H1 (cell line): ENCODE results near the gene CCL26. TPM values are rescaled to one million over a fixed set of nuclear protein-coding genes. Genes with fewer than 3 reads are reported as not detected.
"Not testable (repeated sequence)": the region's sequence is repeated elsewhere in the genome, so short reads cannot be mapped to it uniquely, and the experiment has no call there.

Experiments
- CTCF ChIA-PET: fragments of 300-600 bp; sonication (Branson Sonifier 250); formaldehyde crosslinking; loops from one replicate; lab custom pipeline; 2021; ENCODE audit not compliant: partially characterized antibody; lab: Charles Lee
- POLR2A ChIA-PET: fragments of 300-600 bp; sonication (Branson Sonifier 250); formaldehyde crosslinking; loops from one replicate; lab custom pipeline; 2021; ENCODE audit warnings: inconsistent platforms; ENCODE audit not compliant: partially characterized antibody; lab: Charles Lee
- DNase-seq, 2 experiments: peaks; one replicate each; pipeline versions ENCODE4 v3.0.0 to v3.0.0-alpha.2; 2010 to 2022; ENCODE audit warnings: low spot score in 2 of 2, low read depth in 1 of 2, mixed read lengths in 1 of 2
- FAIRE-seq: peaks from 2 replicates; lab custom pipeline; 2011; peaks lifted over from hg19 to GRCh38; lab: Jason Lieb, UNC
- H2AFZ ChIP-seq: 2 replicates; pipeline ENCODE4 v1.8.1; 2012; ENCODE audit warnings: low read length, inconsistent platforms
- H2AK5ac ChIP-seq: 2 replicates; pipeline ENCODE4 v1.6.1; 2013; ENCODE audit warnings: low read depth, low read length
- H2BK120ac ChIP-seq: replicated peaks from 2 replicates; pipeline ENCODE3; 2013; ENCODE audit warnings: low read depth, low read length, inconsistent platforms
- H2BK12ac ChIP-seq: 2 replicates; pipeline ENCODE4 v1.6.1; 2013; ENCODE audit warnings: low read depth, low read length
- H2BK15ac ChIP-seq: 2 replicates; pipeline ENCODE4 v1.6.1; 2013; ENCODE audit warnings: low read length
- H2BK20ac ChIP-seq: 2 replicates; pipeline ENCODE4 v1.6.1; 2013; ENCODE audit warnings: low read length
- H2BK5ac ChIP-seq: 2 replicates; pipeline ENCODE4 v1.6.1; 2013; ENCODE audit warnings: low read depth, low read length
- H3K14ac ChIP-seq: 2 replicates; pipeline ENCODE4 v1.6.1; 2013; ENCODE audit warnings: inconsistent platforms; ENCODE audit not compliant: insufficient read length
- H3K18ac ChIP-seq: 2 replicates; pipeline ENCODE4 v1.6.1; 2013; ENCODE audit warnings: low read length; ENCODE audit errors: extremely low read depth
- H3K23ac ChIP-seq: 2 replicates; pipeline ENCODE4 v1.6.1; 2013; ENCODE audit warnings: inconsistent platforms; ENCODE audit not compliant: insufficient read length
- H3K23me2 ChIP-seq: 2 replicates; pipeline ENCODE4 v1.6.1; 2013; ENCODE audit warnings: low read depth, low read length
- H3K27ac ChIP-seq: 2 replicates; pipeline ENCODE4 v1.6.1; 2011; ENCODE audit warnings: low read depth, low read length, inconsistent platforms
- H3K27me3 ChIP-seq, 4 experiments: replicated peaks in 1 of 4; 1 replicate in 1 of 4; 2 replicates in 3 of 4; pipeline versions ENCODE4 v1.6.1 to v1.8.1; 2011 to 2013; ENCODE audit warnings: low read length in 3 of 4, mild to moderate bottlenecking in 3 of 4, inconsistent platforms in 2 of 4, mixed read lengths in 2 of 4, moderate library complexity in 1 of 4; ENCODE audit not compliant: control insufficient read depth in 3 of 4, insufficient read depth in 3 of 4; ENCODE audit errors: extremely low read depth in 1 of 4
- H3K36me3 ChIP-seq, 4 experiments: 2 replicates each; pipeline versions ENCODE4 v1.6.1 to v1.8.1; 2011 to 2013; ENCODE audit warnings: mild to moderate bottlenecking in 4 of 4, low read length in 3 of 4, moderate library complexity in 2 of 4, control low read depth in 1 of 4, inconsistent platforms in 1 of 4; ENCODE audit not compliant: insufficient read depth in 4 of 4, control insufficient read depth in 2 of 4
- H3K4ac ChIP-seq: replicated peaks from 2 replicates; pipeline ENCODE3; 2013; ENCODE audit warnings: low read length, low read depth, mixed read lengths, inconsistent platforms; ENCODE audit not compliant: insufficient read length
- H3K4me1 ChIP-seq, 4 experiments: replicated peaks in 1 of 4; 1 replicate in 1 of 4; 2 replicates in 3 of 4; pipeline versions ENCODE4 v1.6.1 to v1.8.1; 2011 to 2013; ENCODE audit warnings: low read length in 3 of 4, inconsistent platforms in 2 of 4, mixed read lengths in 1 of 4; ENCODE audit not compliant: insufficient read depth in 4 of 4, control insufficient read depth in 3 of 4
- H3K4me2 ChIP-seq, 2 experiments: 2 replicates each; pipeline versions ENCODE4 v1.6.1 to v1.8.1; 2011 to 2013; ENCODE audit warnings: low read depth in 2 of 2, low read length in 2 of 2, control low read depth in 1 of 2, inconsistent platforms in 1 of 2, mild to moderate bottlenecking in 1 of 2; ENCODE audit not compliant: insufficient read depth in 1 of 2
- H3K4me3 ChIP-seq, 4 experiments: fragments of 200-600, 300-600 bp in 1 of 4; sonication (generic), shearing (Covaris generic), sonication (Bioruptor Twin) in 1 of 4; 2 replicates each; pipeline versions ENCODE4 v1.5.1 to v1.8.1; 2011 to 2016; ENCODE audit warnings: low read length in 4 of 4, low read depth in 3 of 4, control low read depth in 2 of 4, inconsistent platforms in 2 of 4, mild to moderate bottlenecking in 2 of 4, mixed read lengths in 1 of 4, moderate library complexity in 1 of 4; ENCODE audit not compliant: insufficient read depth in 2 of 4; ENCODE audit errors: extremely low read depth in 1 of 4
- H3K56ac ChIP-seq: replicated peaks from 2 replicates; pipeline ENCODE3; 2013; ENCODE audit warnings: low read depth, mild to moderate bottlenecking, mixed read lengths, low read length, inconsistent platforms; ENCODE audit not compliant: insufficient read length
- H3K79me1 ChIP-seq: 2 replicates; pipeline ENCODE4 v1.6.1; 2013; ENCODE audit warnings: low read depth, low read length, control low read depth
- H3K79me2 ChIP-seq, 2 experiments: 2 replicates each; pipeline versions ENCODE4 v1.6.1 to v1.8.1; 2012 to 2013; ENCODE audit warnings: low read length in 2 of 2, mild to moderate bottlenecking in 2 of 2, inconsistent platforms in 1 of 2; ENCODE audit not compliant: insufficient read depth in 2 of 2, control insufficient read depth in 1 of 2
- H3K9ac ChIP-seq, 4 experiments: replicated peaks in 1 of 4; 1 replicate in 1 of 4; 2 replicates in 3 of 4; pipeline versions ENCODE4 v1.6.1 to v1.8.1; 2011 to 2013; ENCODE audit warnings: low read depth in 3 of 4, low read length in 3 of 4, control low read depth in 2 of 4, mild to moderate bottlenecking in 2 of 4, moderate library complexity in 2 of 4, inconsistent platforms in 1 of 4; ENCODE audit errors: extremely low read depth in 1 of 4
- H3K9me3 ChIP-seq, 2 experiments: 2 replicates each; pipeline versions ENCODE4 v1.6.1 to v1.8.1; 2012 to 2013; ENCODE audit warnings: mild to moderate bottlenecking in 2 of 2, moderate library complexity in 2 of 2, control low read depth in 1 of 2, inconsistent platforms in 1 of 2, low read depth in 1 of 2, low read length in 1 of 2, mixed read lengths in 1 of 2; ENCODE audit not compliant: insufficient read depth in 2 of 2
- H4K20me1 ChIP-seq, 2 experiments: replicated peaks in 1 of 2; 2 replicates each; pipeline versions ENCODE3 to v1.8.1; 2011 to 2013; ENCODE audit warnings: inconsistent platforms in 2 of 2, low read length in 2 of 2, mild to moderate bottlenecking in 1 of 2; ENCODE audit not compliant: insufficient read depth in 2 of 2, control insufficient read depth in 1 of 2
- H4K5ac ChIP-seq: 2 replicates; pipeline ENCODE4 v1.6.1; 2013; ENCODE audit warnings: low read length, low read depth, mixed read lengths, inconsistent platforms; ENCODE audit not compliant: insufficient read length
- H4K8ac ChIP-seq: 2 replicates; pipeline ENCODE4 v1.8.0; 2013; ENCODE audit warnings: mild to moderate bottlenecking, moderate library complexity, low read length, inconsistent platforms; ENCODE audit not compliant: insufficient read depth; ENCODE audit errors: extremely low read depth
- H4K91ac ChIP-seq: replicated peaks from 2 replicates; pipeline ENCODE3; 2013; ENCODE audit warnings: low read length, mixed read lengths, inconsistent platforms; ENCODE audit not compliant: insufficient read length
- WGBS, 2 experiments: shearing (Covaris generic) in 1 of 2; methylation state at CpG; one replicate each; pipeline versions ENCODE4 v1.1.6 to v1.1.7; 2013 to 2015; ENCODE audit warnings: low lambda C conversion rate in 2 of 2, mixed read lengths in 2 of 2, inconsistent platforms in 1 of 2, low coverage in 1 of 2, missing lambda C conversion rate in 1 of 2; ENCODE audit not compliant: insufficient replicate concordance in 2 of 2, insufficient coverage in 1 of 2, insufficient read length in 1 of 2; ENCODE audit errors: extremely low coverage in 1 of 2, missing lambda C conversion rate in 1 of 2; 5-methylcytosine and 5-hydroxymethylcytosine counted together
- polyA plus RNA-seq, 7 experiments: library from polyadenylated mRNA; depleted of rRNA in 3 of 7; stranded (reverse) in 5 of 7; unstranded in 2 of 7; fragments of >200 nt in 5 of 7; fragments of 200-250 nt in 2 of 7; gene quantifications; 1 replicate in 5 of 7; 2 replicates in 1 of 7; 4 replicates in 1 of 7; pipeline versions ENCODE4 v1.2.1 to v1.2.3, GENCODE V29; 2011 to 2013; ENCODE audit warnings: missing spikeins in 2 of 7, mixed read lengths in 2 of 7
- total RNA-seq: library from RNA; stranded (reverse); fragmentation: NEBNext Ultra II Directional; extraction: Animal tissue kit (Norgen Biotek cat#: 25700); gene quantifications from 2 replicates; pipeline ENCODE4 v1.2.1, GENCODE V29; 2021

CCL26 gene
- total and polyA plus RNA-seq, 2 of the 8 experiments (the other 6 are each of a cell fraction or from before 2014, with no cell fraction given): 8.7 to 14.9 TPM

- Histone ChIP-seq H2AK5ac (peak overlapping the region; percentile 39; the same call in 1 of the 2 replicates), H3K36me3 (peaks cover 0 to 12% (median 4%) of the 10 kb centered on the region in 4 experiments; a peak in 3 of 8 replicates), H3K4me2 (peak overlapping the region; percentile 41 to 59; a peak in 2 of 4 replicates), H3K4me3 (peak overlapping the region in 2 of 4 experiments; percentile 18 to 31; a peak in 4 of 8 replicates), H3K4me1 (peaks cover 1 to 13% (median 5%) of the 10 kb centered on the region in 4 experiments), H2BK20ac (0 out of 2 replicates have a peak overlapping the region, but pooled peaks have one; percentile 72), H3K18ac (peak overlapping the region; percentile 48), H3K9ac (peak overlapping the region in 1 of 4 experiments; percentile 40; a peak in 2 of 7 replicates)
- H4K5ac ChIP-seq, H2BK15ac ChIP-seq, H3K56ac ChIP-seq, H3K23me2 ChIP-seq, H3K79me1 ChIP-seq, H3K79me2 ChIP-seq, CTCF ChIA-PET, H4K20me1 ChIP-seq, H4K8ac ChIP-seq, H3K27me3 ChIP-seq, H3K14ac ChIP-seq, H2AFZ ChIP-seq, H2BK120ac ChIP-seq, FAIRE-seq, H4K91ac ChIP-seq, H3K27ac ChIP-seq, H3K9me3 ChIP-seq, H3K23ac ChIP-seq, H3K4ac ChIP-seq, H2BK5ac ChIP-seq, DNase-seq, H2BK12ac ChIP-seq: not testable (repeated sequence)
- WGBS, 2 experiments: 82% methylated on average over 11 of the region's 11 CpGs; no CpG with 5 or more reads in 1 of the 2 experiments
- POLR2A ChIA-PET: interaction anchor here (1.5 kb wide), 1 partner anchor 8 kb away, joined by 3 read pairs; no protein-coding TSS in a partner anchor
Measured at GRCh38 chr7:75779516-75779915, 7.5 kb upstream of the CCL26 start.

- Histone ChIP-seq H3K4me2 (peak overlapping the region; percentile 41 to 59; a peak in 2 of 4 replicates), H3K36me3 (peaks cover 0 to 12% (median 4%) of the 10 kb centered on the region in 4 experiments; a peak in 3 of 8 replicates), H4K5ac (peak overlapping the region; percentile 42), H3K4me1 (peaks cover 1 to 13% (median 5%) of the 10 kb centered on the region in 4 experiments), H3K4me3 (peak overlapping the region in 3 of 4 experiments; percentile 13 to 31 (median 17); a peak in 4 of 8 replicates)
- CTCF ChIA-PET, H4K8ac ChIP-seq, H2BK15ac ChIP-seq, H3K27ac ChIP-seq, H3K79me1 ChIP-seq, H2BK120ac ChIP-seq, H3K4ac ChIP-seq, H4K91ac ChIP-seq, H3K23me2 ChIP-seq, H2AFZ ChIP-seq, H3K18ac ChIP-seq, H3K56ac ChIP-seq, H2BK20ac ChIP-seq, H2BK12ac ChIP-seq, H3K79me2 ChIP-seq, H3K23ac ChIP-seq, H4K20me1 ChIP-seq, H2AK5ac ChIP-seq, H3K27me3 ChIP-seq, H3K9me3 ChIP-seq, H3K14ac ChIP-seq, H2BK5ac ChIP-seq, FAIRE-seq, H3K9ac ChIP-seq: not testable (repeated sequence)
- peak in 1 of 2 experiments; percentile 57 for DNase-seq
- POLR2A ChIA-PET: interaction anchor here (1.5 kb wide), 1 partner anchor 8 kb away, joined by 3 read pairs; no protein-coding TSS in a partner anchor
- WGBS, 2 experiments: 59% methylated on average over 11 of the region's 11 CpGs; no CpG with 5 or more reads in 1 of the 2 experiments
Measured at GRCh38 chr7:75779035-75779434, 7.0 kb upstream of the CCL26 start.
